ENCODE results near the gene LRP3.

LRP3 gene

DNA sequence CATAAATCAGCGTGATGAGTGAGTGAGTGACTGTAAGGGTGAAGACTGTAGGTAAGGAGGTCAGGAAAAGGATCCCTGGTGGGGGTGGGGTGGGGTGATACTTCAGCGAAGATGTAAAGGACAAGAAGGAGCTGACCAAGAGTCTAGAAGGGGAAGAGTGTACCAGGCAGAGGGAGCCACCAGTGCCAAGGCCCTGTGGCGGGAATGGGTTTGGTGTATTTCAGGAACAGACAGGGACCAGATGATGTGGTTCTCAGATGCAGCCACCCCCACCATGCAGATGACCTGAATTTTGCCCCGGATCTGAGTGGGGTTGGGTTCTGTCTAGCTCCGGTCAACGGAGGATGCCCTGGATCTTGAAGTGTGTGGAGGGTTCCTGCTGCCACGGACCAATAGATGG, 61.7 kb downstream of the LRP3 start:
- DNase-seq (ENCODE audit: low spot score) = no peak

- no peak for DNase-seq (ENCODE audit: low spot score)
Measured at GRCh38 chr19:33256261-33256660, 62.1 kb downstream of the LRP3 start.

DNA sequence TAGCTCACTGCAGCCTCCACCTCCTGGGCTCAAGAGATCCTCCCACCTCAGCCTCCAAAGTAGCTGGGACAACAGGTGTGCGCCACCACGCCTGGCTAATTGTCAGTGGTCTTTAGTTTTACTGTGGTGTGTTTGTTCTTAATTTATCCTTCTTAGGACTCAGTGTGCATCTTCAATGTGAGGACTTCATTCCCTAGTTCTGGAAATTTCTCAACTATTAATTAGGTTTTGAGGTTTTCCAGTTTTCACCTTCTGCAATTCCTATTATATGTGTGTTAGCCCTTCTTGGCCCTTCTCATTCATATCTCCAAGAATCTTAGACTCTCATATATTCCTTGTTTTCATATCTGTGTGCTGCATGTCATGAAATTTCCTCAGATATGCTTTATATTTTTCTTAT, 63.7 kb downstream of the LRP3 start:
- DNase-seq (ENCODE audit: low spot score) = no peak
